Fibroblast of villous mesenchyme (primary cell): ENCODE results near the gene ANO2. TPM values are rescaled to one million over a fixed set of nuclear protein-coding genes. Genes with fewer than 3 reads are reported as not detected.

Experiments used
- DNase-seq: peaks from one replicate; pipeline ENCODE4 v3.0.0-alpha.2; 2010; ENCODE audit warnings: low read depth
- H3K4me3 ChIP-seq: 2 replicates; pipeline ENCODE4 v1.5.1; 2011; ENCODE audit warnings: low read depth, mild to moderate bottlenecking, low read length
- total RNA-seq: library from RNA; depleted of rRNA; stranded (reverse); fragments of >200 nt; gene quantifications from 2 replicates; pipeline ENCODE4 v1.2.3, GENCODE V29; 2012
- TF ChIP-seq, protein P1 (sequence below): IDR thresholded peaks from 2 replicates; pipeline ENCODE4 v1.5.1; 2012; ENCODE audit warnings: low read depth, mild to moderate bottlenecking, low read length; ENCODE audit not compliant: insufficient read depth

ANO2 gene
- total RNA-seq, 1 donor, result 0.43 TPM

DNA sequence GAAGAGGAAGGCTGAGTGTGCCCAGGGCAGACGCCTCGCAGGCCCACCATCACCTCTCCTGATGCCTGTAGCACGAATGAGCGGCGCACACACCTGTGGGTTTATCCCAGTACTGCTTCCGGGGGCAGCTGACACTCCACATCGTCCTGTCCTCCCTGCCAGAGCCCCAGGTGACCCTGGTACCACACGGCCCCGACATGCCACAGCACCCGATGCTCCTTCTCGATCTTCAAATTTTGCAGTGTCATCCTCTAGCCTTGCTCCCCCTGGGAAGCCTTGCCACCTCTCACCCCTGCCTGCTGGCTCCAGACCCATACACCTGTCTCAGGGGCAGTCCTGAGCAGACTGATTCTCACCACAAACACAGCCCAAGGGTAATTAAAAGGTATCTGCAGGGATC is 40.6 kb downstream of the ANO2 start:
- no peak overlapping the region for H3K4me3 ChIP-seq
- TF ChIP-seq, protein P1, sequence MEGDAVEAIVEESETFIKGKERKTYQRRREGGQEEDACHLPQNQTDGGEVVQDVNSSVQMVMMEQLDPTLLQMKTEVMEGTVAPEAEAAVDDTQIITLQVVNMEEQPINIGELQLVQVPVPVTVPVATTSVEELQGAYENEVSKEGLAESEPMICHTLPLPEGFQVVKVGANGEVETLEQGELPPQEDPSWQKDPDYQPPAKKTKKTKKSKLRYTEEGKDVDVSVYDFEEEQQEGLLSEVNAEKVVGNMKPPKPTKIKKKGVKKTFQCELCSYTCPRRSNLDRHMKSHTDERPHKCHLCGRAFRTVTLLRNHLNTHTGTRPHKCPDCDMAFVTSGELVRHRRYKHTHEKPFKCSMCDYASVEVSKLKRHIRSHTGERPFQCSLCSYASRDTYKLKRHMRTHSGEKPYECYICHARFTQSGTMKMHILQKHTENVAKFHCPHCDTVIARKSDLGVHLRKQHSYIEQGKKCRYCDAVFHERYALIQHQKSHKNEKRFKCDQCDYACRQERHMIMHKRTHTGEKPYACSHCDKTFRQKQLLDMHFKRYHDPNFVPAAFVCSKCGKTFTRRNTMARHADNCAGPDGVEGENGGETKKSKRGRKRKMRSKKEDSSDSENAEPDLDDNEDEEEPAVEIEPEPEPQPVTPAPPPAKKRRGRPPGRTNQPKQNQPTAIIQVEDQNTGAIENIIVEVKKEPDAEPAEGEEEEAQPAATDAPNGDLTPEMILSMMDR, result no peak
- no peak for DNase-seq

DNA sequence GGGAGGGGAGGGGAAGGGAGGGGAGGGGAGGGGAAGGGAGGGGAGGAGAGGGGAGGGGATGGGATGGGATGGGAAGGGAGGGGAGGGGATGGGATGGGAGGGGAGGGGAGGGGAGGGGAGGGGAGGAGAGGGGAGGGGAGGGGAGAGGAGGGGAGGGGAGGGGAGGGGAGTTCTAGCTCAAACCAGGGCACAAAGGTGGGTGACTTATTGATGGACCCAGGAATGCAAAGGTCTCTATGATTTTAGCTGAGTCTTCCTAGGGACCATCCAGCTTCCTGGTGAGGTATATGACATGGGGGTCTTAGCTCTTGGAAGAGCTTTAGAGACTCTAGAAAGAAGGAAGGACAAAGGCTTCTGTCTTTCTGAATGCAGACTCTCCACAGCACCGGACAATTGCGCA is 42.3 kb downstream of the ANO2 start:
- H3K4me3 ChIP-seq, result no peak overlapping the region
- no peak for DNase-seq
- TF ChIP-seq, protein P1, result no peak

DNA sequence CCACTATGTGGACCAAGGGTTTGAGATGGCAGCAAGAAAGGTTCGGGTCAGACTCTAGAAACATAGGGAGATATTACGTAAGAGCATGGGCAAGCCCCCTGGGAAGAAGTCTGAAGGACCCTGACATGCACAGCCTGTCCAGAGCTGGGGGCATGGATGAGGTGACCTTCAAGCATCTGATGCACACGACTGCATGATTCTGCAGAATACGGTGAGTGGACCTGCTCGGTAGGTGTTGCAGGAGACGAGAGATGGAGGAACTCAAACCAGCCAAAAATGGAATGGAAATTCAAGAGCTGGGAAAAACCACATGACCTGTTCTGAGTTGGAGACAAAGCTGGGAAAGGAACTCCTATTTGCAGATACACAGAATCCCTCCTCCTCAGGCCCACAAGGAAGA is 43.6 kb downstream of the ANO2 start:
- TF ChIP-seq, protein P1, result no peak

DNA sequence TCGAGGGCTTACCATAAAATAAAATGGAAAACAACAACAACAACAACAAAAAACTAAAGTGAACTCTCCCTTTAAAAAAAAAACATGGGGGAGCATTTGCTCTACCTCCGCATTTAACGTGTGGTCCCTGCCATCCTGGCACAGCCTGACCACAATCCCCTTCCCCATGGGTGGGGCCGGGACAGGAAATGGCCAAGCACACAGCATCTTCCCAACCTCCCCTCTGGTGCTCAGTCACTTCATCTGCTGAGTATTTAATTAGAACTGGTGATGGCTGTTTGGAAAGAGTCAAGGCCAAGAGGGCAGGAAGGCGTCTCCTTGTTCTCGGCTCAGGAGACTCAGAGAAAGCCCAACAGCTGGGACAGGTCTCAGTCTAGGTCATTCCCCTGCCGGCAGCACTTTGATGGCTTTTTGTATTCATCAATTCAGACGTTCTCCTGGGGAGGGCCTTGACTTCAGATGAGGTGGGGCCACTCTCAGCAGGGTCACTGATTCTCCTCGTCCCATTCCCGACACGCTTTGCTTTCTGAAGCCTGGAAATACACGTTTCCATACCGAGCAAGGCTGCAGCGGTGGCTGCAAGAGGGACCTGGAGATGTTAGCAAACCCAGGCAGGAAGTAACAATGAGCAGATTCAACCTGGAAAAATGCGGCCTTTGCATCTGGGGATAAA is 44.4 kb downstream of the ANO2 start:
- no peak overlapping the region for H3K4me3 ChIP-seq
- TF ChIP-seq, protein P1, result no peak

More for the DNA sequence above, 43.6 kb downstream of the ANO2 start:
- no peak for DNase-seq
- no peak overlapping the region for H3K4me3 ChIP-seq

DNA sequence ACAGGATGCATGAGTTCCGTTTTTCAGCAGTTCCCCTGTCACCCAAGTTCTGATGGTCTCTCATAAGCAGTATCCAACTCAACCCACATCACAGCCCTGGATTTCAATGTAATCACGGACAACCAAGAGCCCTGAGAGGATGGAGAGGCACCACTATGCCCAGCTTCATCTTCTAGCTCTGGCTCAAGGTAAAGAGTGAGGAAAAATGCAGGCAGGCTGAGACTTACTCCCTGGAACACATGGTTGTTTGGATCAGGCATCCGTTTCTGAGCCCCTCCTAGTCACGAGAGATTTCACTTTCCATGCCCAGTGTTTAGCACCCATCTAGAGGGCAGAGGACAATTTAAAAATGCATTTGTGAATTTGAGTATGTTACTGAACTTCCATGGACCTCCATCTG is 45.0 kb downstream of the ANO2 start:
- TF ChIP-seq, protein P1, result no peak
- no peak for DNase-seq
- H3K4me3 ChIP-seq, result no peak overlapping the region

More for the DNA sequence above, 44.4 kb downstream of the ANO2 start:
- no peak for DNase-seq

DNA sequence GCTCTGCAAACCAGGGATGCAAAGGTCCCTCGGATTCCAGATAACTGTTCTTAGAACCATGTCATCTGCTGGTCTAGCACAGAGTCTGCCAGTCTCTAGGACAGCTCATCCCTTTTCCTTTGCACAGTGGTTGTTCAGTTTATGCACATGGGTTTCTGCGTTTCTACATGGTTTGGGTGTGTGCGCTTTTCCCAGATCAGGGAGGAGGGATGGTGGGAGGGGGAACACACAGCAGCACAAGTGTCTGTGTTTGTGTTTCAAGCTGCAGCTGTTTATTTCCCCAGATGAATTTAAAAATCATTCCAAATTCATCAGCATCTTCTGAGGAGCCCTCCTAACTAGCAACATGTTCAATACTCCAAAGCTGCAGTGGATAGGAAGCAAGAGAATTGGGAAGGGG is 45.4 kb downstream of the ANO2 start:
- H3K4me3 ChIP-seq, result no peak overlapping the region
- no peak for DNase-seq
- TF ChIP-seq, protein P1, result no peak

DNA sequence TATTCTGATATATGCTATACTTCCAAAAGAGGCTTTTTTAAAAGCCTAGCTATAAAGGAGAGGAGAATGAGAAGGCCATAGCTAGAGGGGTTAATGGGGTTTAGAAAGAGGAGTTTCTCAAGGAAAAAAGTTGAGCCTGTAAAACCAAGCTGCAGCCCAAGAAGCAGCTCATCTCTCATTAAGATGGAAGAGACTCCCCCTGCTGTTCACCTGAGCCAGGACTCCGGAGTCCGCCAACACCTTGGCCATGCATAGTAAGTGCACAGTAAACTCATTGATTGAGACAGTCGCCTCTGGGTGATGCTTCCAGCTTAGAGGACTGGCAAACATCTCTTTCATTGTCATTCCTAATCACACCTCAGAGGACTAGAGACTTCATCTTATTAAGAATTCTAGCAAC is 46.2 kb downstream of the ANO2 start:
- TF ChIP-seq, protein P1, result no peak
- no peak for DNase-seq
- no peak overlapping the region for H3K4me3 ChIP-seq
